HCT116 (cell line): ENCODE results near the gene PLGRKT. TPM values are rescaled to one million over a fixed set of nuclear protein-coding genes. Genes with fewer than 3 reads are reported as not detected.

ENCODE experiments used
- ATAC-seq: fragments of 200-7000 bp; cut with Tn5 transposase; 2 replicates; pipeline ENCODE4 v1.9.1; 2020; ENCODE audit warnings: mild to moderate bottlenecking, moderate library complexity
- BruUV-seq: library from RNA; stranded (reverse); fragments of 400-500 nt; replicated peaks from 2 replicates; lab custom pipeline; 2021; lab: Mats Ljungman, UMichigan
- CTCF ChIA-PET: fragments of 300-600 bp; sonication (Branson Sonifier 250); formaldehyde crosslinking; loops from one replicate; lab custom pipeline; 2021; ENCODE audit warnings: antibody characterized with exemption; lab: Charles Lee
- POLR2A ChIA-PET: fragments of 300-600, 350-600 bp; sonication (Branson Sonifier 250); formaldehyde crosslinking; loops from one replicate; lab custom pipeline; 2021; ENCODE audit warnings: antibody characterized with exemption; lab: Charles Lee
- RAD21 ChIA-PET, 2 experiments: fragments of 300-600 bp; sonication (Branson Sonifier 250); formaldehyde crosslinking; loops; one replicate each; lab custom pipeline; 2023; ENCODE audit warnings: low total read pairs in 2 of 2; ENCODE audit not compliant: uncharacterized antibody in 2 of 2, unreplicated experiment in 2 of 2, low non-redundant PET in 1 of 2; lab: Charles Lee
- DNase-seq: peaks from one replicate; pipeline ENCODE4 v3.0.0-alpha.2; 2010; ENCODE audit warnings: low read depth, low spot score
- H2AFZ ChIP-seq: fragments of 200-600 bp; shearing (Covaris generic), sonication (generic); 2 replicates; pipeline ENCODE4 v1.6.1; 2017; ENCODE audit warnings: low read depth, mixed run types, mixed read lengths, antibody characterized with exemption, low read length; ENCODE audit not compliant: poor library complexity, severe bottlenecking
- H3K27ac ChIP-seq: 2 replicates; pipeline ENCODE4 v1.5.1; 2012; ENCODE audit warnings: low read depth, low read length
- H3K27me3 ChIP-seq: fragments of 200-600 bp; sonication (generic); 2 replicates; pipeline ENCODE4 v1.6.1; 2016; ENCODE audit warnings: mixed run types, low read length, mixed read lengths; ENCODE audit not compliant: insufficient read depth
- H3K36me3 ChIP-seq, 2 experiments: fragments of 200-500 bp in 1 of 2; fragments of 200-600 bp in 1 of 2; sonication (Bioruptor generic) in 1 of 2; sonication (generic) in 1 of 2; 2 replicates each; pipeline versions ENCODE4 v1.5.1 to v1.6.1; 2014 to 2016; ENCODE audit warnings: low read length in 2 of 2, inconsistent platforms in 1 of 2, mixed read lengths in 1 of 2, mixed run types in 1 of 2; ENCODE audit not compliant: insufficient read depth in 2 of 2, control insufficient read depth in 1 of 2
- H3K4me1 ChIP-seq, 2 experiments: fragments of 200-600 bp in 1 of 2; sonication (generic) in 1 of 2; 2 replicates each; pipeline versions ENCODE4 v1.5.1 to v1.6.1; 2012 to 2017; ENCODE audit warnings: low read length in 2 of 2, inconsistent platforms in 1 of 2, mild to moderate bottlenecking in 1 of 2, mixed read lengths in 1 of 2, mixed run types in 1 of 2, moderate library complexity in 1 of 2; ENCODE audit not compliant: insufficient read depth in 2 of 2, control insufficient read depth in 1 of 2
- H3K4me2 ChIP-seq: fragments of 200-600 bp; sonication (generic); 2 replicates; pipeline ENCODE4 v1.6.1; 2017; ENCODE audit warnings: mixed run types, low read length, mixed read lengths
- H3K4me3 ChIP-seq, 2 experiments: fragments of 200-600 bp in 1 of 2; sonication (generic) in 1 of 2; replicated peaks in 1 of 2; 2 replicates each; pipeline ENCODE4 v1.5.1; 2011 to 2016; ENCODE audit warnings: low read length in 2 of 2, control low read depth in 1 of 2, low read depth in 1 of 2, mild to moderate bottlenecking in 1 of 2, mixed read lengths in 1 of 2, mixed run types in 1 of 2
- H3K79me2 ChIP-seq: fragments of 200-600 bp; sonication (generic); 2 replicates; pipeline ENCODE4 v1.6.1; 2017; ENCODE audit warnings: mild to moderate bottlenecking, mixed run types, low read length, moderate library complexity, mixed read lengths; ENCODE audit not compliant: insufficient read depth
- H3K9ac ChIP-seq: fragments of 200-600 bp; sonication (generic); 2 replicates; pipeline ENCODE4 v1.6.1; 2016; ENCODE audit warnings: low read length, mixed read lengths
- H3K9me2 ChIP-seq: fragments of 200-600 bp; sonication (generic), shearing (Covaris generic); 2 replicates; pipeline ENCODE4 v1.6.1; 2017; ENCODE audit warnings: mixed run types, mild to moderate bottlenecking, moderate library complexity; ENCODE audit not compliant: insufficient read depth
- H3K9me3 ChIP-seq, 2 experiments: fragments of 200-500 bp in 1 of 2; fragments of 200-600 bp in 1 of 2; sonication (Bioruptor generic) in 1 of 2; sonication (generic) in 1 of 2; 2 replicates each; pipeline ENCODE4 v1.6.1; 2014 to 2017; ENCODE audit warnings: low read length in 2 of 2, mixed read lengths in 2 of 2, inconsistent platforms in 1 of 2, low read depth in 1 of 2, mild to moderate bottlenecking in 1 of 2, mixed run types in 1 of 2, moderate library complexity in 1 of 2; ENCODE audit not compliant: control insufficient read depth in 1 of 2, insufficient read depth in 1 of 2
- H4K20me1 ChIP-seq: fragments of 200-600 bp; sonication (generic), shearing (Covaris generic); 2 replicates; pipeline ENCODE4 v1.6.1; 2017; ENCODE audit warnings: mixed run types, mild to moderate bottlenecking, moderate library complexity; ENCODE audit not compliant: insufficient read depth
- CBX3 ChIP-seq: IDR thresholded peaks from 2 replicates; pipeline ENCODE4 v1.6.1; 2012; ENCODE audit warnings: low read depth
- EGR1 ChIP-seq: IDR thresholded peaks from 2 replicates; pipeline ENCODE4 v1.6.1; 2012; ENCODE audit warnings: low read depth
- ELF1 ChIP-seq: IDR thresholded peaks from 2 replicates; pipeline ENCODE4 v1.6.1; 2012; ENCODE audit warnings: low read depth, borderline replicate concordance
- EZH2phosphoT487 ChIP-seq: fragments of 200-600 bp; IDR thresholded peaks from 2 replicates; pipeline ENCODE4 v1.6.1; 2018; ENCODE audit warnings: antibody characterized with exemption, borderline replicate concordance
- JUND ChIP-seq: IDR thresholded peaks from 2 replicates; pipeline ENCODE4 v1.6.1; 2012
- POLR2AphosphoS5 ChIP-seq: IDR thresholded peaks from 2 replicates; pipeline ENCODE4 v1.6.1; 2011; ENCODE audit warnings: mild to moderate bottlenecking, low read depth, low read length, moderate library complexity
- RAD21 ChIP-seq: IDR thresholded peaks from 2 replicates; pipeline ENCODE4 v1.6.1; 2012; ENCODE audit warnings: low read depth, mild to moderate bottlenecking
- SIN3A ChIP-seq: IDR thresholded peaks from 2 replicates; pipeline ENCODE4 v1.6.1; 2012; ENCODE audit warnings: low read depth
- SRF ChIP-seq: IDR thresholded peaks from 2 replicates; pipeline ENCODE4 v1.6.1; 2012; ENCODE audit warnings: low read depth
- TCF7L2 ChIP-seq: IDR thresholded peaks from 2 replicates; pipeline ENCODE4 v1.7.0; 2011; ENCODE audit warnings: borderline replicate concordance, inconsistent platforms; ENCODE audit not compliant: insufficient read depth, insufficient read length; ENCODE audit errors: extremely low read depth
- YY1 ChIP-seq: IDR thresholded peaks from 2 replicates; pipeline ENCODE4 v1.6.1; 2011; ENCODE audit warnings: low read length, low read depth, moderate library complexity, mild to moderate bottlenecking; ENCODE audit not compliant: insufficient replicate concordance; ENCODE audit errors: extremely low read depth
- ZFX ChIP-seq: fragments of 450-650 bp; IDR thresholded peaks from 2 replicates; pipeline ENCODE4 v1.6.1; 2017
- ZNF274 ChIP-seq: fragments of 200-500 bp; sonication (Bioruptor generic); IDR thresholded peaks from 2 replicates; pipeline ENCODE4 v1.6.1; 2014; ENCODE audit warnings: mild to moderate bottlenecking, low read depth, low read length, inconsistent platforms
- intact Hi-C: fragments of 100-400 bp; cut with micrococcal nuclease; formaldehyde crosslinking; loops from 2 replicates; pipeline ENCODE4 v1.10.0; 2022
- total RNA-seq: library from RNA; stranded (reverse); gene quantifications from one replicate; pipeline ENCODE4 v1.2.1, GENCODE V29; 2021; ENCODE audit not compliant: unreplicated experiment
- TF ChIP-seq, protein P1 (sequence below): IDR thresholded peaks from 2 replicates; pipeline ENCODE4 v1.6.1; 2012
- TF ChIP-seq, protein P2 (sequence below), 3 experiments: fragments of 200-600 bp in 1 of 3; sonication (generic) in 1 of 3; IDR thresholded peaks in 2 of 3; conservative IDR thresholded peaks in 1 of 3; 2 replicates each; pipeline ENCODE4 v1.5.1; 2012 to 2017; ENCODE audit warnings: low read depth in 2 of 3, low read length in 2 of 3, antibody characterized with exemption in 1 of 3, borderline replicate concordance in 1 of 3, control low read depth in 1 of 3, mild to moderate bottlenecking in 1 of 3, mixed read lengths in 1 of 3, mixed run types in 1 of 3, moderate library complexity in 1 of 3; ENCODE audit not compliant: insufficient read depth in 1 of 3
- TF ChIP-seq, protein P3 (sequence below): IDR thresholded peaks from 2 replicates; pipeline ENCODE4 v1.6.1; 2012
- TF ChIP-seq, protein P4 (sequence below): IDR thresholded peaks from 2 replicates; pipeline ENCODE4 v1.6.1; 2012; ENCODE audit warnings: low read depth
- TF ChIP-seq, protein P5 (sequence below): IDR thresholded peaks from 2 replicates; pipeline ENCODE4 v1.6.1; 2011; ENCODE audit warnings: mild to moderate bottlenecking, low read length, moderate library complexity; ENCODE audit not compliant: insufficient replicate concordance; ENCODE audit errors: extremely low read depth

PLGRKT gene
- total RNA-seq, 1 experiment from 2014 or later, result 23.8 TPM

DNA sequence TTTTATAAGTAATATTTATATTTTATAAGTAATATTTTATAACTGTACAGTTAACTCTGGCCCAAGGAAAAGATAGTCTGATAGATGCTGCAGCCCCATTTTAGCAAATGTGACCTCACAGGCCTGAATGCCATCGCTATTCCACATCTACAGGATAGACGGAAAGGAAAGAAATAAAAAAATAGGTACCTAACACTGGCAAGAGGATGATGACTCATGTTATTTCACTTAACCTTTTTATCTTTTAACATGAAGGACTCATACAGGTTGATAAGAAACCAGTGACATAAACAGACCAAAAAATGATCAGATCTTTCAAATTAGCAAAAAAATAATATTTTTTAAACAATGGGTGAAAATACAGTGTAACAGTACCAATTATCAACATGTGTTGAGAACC is 15.3 kb upstream of the PLGRKT start:
- Histone ChIP-seq H3K9me2 (no peaks in the 10 kb centered on the region), H3K27ac (no peak overlapping the region), H3K9me3 (no peaks in the 10 kb centered on the region), H3K36me3 (no peaks in the 10 kb centered on the region), H4K20me1 (no peaks in the 10 kb centered on the region), H2AFZ (no peak overlapping the region), H3K9ac (no peak overlapping the region), H3K4me1 (peaks cover 0 to 23% of the 10 kb centered on the region in 2 experiments; a peak in 3 of 4 replicates), H3K4me2 (no peak overlapping the region), H3K27me3 (no peaks in the 10 kb centered on the region), H3K79me2 (no peaks in the 10 kb centered on the region), H3K4me3 (no peak overlapping the region)
- no TSS peak for BruUV-seq
- POLR2A ChIA-PET, result no interaction called here
- RAD21 ChIA-PET, result no interaction called here
- CTCF ChIA-PET, result no interaction called here
- TF ChIP-seq ZFX, result no peak
- TF ChIP-seq EZH2phosphoT487, result no peak
- TF ChIP-seq ELF1, result no peak
- TF ChIP-seq ZNF274, result no peak
- TF ChIP-seq EGR1, result no peak
- TF ChIP-seq, protein P1, sequence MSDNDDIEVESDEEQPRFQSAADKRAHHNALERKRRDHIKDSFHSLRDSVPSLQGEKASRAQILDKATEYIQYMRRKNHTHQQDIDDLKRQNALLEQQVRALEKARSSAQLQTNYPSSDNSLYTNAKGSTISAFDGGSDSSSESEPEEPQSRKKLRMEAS, result no peak
- TF ChIP-seq, protein P2, sequence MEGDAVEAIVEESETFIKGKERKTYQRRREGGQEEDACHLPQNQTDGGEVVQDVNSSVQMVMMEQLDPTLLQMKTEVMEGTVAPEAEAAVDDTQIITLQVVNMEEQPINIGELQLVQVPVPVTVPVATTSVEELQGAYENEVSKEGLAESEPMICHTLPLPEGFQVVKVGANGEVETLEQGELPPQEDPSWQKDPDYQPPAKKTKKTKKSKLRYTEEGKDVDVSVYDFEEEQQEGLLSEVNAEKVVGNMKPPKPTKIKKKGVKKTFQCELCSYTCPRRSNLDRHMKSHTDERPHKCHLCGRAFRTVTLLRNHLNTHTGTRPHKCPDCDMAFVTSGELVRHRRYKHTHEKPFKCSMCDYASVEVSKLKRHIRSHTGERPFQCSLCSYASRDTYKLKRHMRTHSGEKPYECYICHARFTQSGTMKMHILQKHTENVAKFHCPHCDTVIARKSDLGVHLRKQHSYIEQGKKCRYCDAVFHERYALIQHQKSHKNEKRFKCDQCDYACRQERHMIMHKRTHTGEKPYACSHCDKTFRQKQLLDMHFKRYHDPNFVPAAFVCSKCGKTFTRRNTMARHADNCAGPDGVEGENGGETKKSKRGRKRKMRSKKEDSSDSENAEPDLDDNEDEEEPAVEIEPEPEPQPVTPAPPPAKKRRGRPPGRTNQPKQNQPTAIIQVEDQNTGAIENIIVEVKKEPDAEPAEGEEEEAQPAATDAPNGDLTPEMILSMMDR (IDR thresholded peaks at IDR 0.05 in 2 of 3, conservative IDR thresholded peaks at IDR 0.05 in 1 of 3; ENCODE audit: borderline replicate concordance in 1 of 3, insufficient read depth in 1 of 3, low read depth in 2 of 3, low read length in 2 of 3), result no peak
- no peak for TF ChIP-seq TCF7L2
- TF ChIP-seq, protein P3, sequence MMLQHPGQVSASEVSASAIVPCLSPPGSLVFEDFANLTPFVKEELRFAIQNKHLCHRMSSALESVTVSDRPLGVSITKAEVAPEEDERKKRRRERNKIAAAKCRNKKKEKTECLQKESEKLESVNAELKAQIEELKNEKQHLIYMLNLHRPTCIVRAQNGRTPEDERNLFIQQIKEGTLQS, result no peak
- no peak for TF ChIP-seq RAD21
- no peak for TF ChIP-seq POLR2AphosphoS5
- TF ChIP-seq, protein P4, sequence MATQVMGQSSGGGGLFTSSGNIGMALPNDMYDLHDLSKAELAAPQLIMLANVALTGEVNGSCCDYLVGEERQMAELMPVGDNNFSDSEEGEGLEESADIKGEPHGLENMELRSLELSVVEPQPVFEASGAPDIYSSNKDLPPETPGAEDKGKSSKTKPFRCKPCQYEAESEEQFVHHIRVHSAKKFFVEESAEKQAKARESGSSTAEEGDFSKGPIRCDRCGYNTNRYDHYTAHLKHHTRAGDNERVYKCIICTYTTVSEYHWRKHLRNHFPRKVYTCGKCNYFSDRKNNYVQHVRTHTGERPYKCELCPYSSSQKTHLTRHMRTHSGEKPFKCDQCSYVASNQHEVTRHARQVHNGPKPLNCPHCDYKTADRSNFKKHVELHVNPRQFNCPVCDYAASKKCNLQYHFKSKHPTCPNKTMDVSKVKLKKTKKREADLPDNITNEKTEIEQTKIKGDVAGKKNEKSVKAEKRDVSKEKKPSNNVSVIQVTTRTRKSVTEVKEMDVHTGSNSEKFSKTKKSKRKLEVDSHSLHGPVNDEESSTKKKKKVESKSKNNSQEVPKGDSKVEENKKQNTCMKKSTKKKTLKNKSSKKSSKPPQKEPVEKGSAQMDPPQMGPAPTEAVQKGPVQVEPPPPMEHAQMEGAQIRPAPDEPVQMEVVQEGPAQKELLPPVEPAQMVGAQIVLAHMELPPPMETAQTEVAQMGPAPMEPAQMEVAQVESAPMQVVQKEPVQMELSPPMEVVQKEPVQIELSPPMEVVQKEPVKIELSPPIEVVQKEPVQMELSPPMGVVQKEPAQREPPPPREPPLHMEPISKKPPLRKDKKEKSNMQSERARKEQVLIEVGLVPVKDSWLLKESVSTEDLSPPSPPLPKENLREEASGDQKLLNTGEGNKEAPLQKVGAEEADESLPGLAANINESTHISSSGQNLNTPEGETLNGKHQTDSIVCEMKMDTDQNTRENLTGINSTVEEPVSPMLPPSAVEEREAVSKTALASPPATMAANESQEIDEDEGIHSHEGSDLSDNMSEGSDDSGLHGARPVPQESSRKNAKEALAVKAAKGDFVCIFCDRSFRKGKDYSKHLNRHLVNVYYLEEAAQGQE, result no peak
- TF ChIP-seq SRF, result no peak
- TF ChIP-seq CBX3, result no peak
- no peak for TF ChIP-seq SIN3A
- TF ChIP-seq YY1, result no peak
- TF ChIP-seq JUND, result no peak
- TF ChIP-seq, protein P5, sequence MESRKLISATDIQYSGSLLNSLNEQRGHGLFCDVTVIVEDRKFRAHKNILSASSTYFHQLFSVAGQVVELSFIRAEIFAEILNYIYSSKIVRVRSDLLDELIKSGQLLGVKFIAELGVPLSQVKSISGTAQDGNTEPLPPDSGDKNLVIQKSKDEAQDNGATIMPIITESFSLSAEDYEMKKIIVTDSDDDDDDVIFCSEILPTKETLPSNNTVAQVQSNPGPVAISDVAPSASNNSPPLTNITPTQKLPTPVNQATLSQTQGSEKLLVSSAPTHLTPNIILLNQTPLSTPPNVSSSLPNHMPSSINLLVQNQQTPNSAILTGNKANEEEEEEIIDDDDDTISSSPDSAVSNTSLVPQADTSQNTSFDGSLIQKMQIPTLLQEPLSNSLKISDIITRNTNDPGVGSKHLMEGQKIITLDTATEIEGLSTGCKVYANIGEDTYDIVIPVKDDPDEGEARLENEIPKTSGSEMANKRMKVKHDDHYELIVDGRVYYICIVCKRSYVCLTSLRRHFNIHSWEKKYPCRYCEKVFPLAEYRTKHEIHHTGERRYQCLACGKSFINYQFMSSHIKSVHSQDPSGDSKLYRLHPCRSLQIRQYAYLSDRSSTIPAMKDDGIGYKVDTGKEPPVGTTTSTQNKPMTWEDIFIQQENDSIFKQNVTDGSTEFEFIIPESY, result no peak
- DNase-seq, result no peak
- no peak for ATAC-seq
- intact Hi-C loops, result loop anchor here (5.0 to 10.0 kb wide), 3 partner anchors 59 to 262 kb away; partner anchors contain the start of gene PDCD1LG2
